GM12878 (cell line): Measurements from ENCODE around the gene PPP1R14D. TPM values are rescaled to one million over a fixed set of nuclear protein-coding genes. Genes with fewer than 3 reads are reported as not detected.

ENCODE experiments used
- ATF7 ChIP-seq: fragments of 450-650 bp; IDR thresholded peaks from 2 replicates; pipeline ENCODE4 v1.6.1; 2016; ENCODE audit warnings: low read depth, mild to moderate bottlenecking
- EP300 ChIP-seq, 2 experiments: fragments of 150-350 bp in 1 of 2; IDR thresholded peaks; 2 replicates each; pipeline ENCODE4 v1.6.1; 2011 to 2012; ENCODE audit warnings: low read depth in 2 of 2, low read length in 2 of 2, borderline replicate concordance in 1 of 2, improper control_type of control experiment in 1 of 2, inconsistent platforms in 1 of 2; ENCODE audit not compliant: control insufficient read depth in 1 of 2
- ETV6 ChIP-seq, 2 experiments: fragments of 450-650 bp in 1 of 2; IDR thresholded peaks in 1 of 2; conservative IDR thresholded peaks in 1 of 2; 2 replicates each; pipeline ENCODE4 v1.6.1; 2014; ENCODE audit warnings: antibody characterized with exemption in 1 of 2, borderline replicate concordance in 1 of 2, low read depth in 1 of 2, mild to moderate bottlenecking in 1 of 2, moderate library complexity in 1 of 2
- FOS ChIP-seq: IDR thresholded peaks from 3 replicates; pipeline ENCODE4 v1.6.1; 2011; ENCODE audit warnings: borderline replicate concordance; ENCODE audit not compliant: insufficient read length; ENCODE audit errors: extremely low read depth
- GATAD2B ChIP-seq: fragments of 450-650 bp; conservative IDR thresholded peaks from 2 replicates; pipeline ENCODE4 v1.6.1; 2017; ENCODE audit warnings: low read depth, mild to moderate bottlenecking, moderate library complexity
- HCFC1 ChIP-seq: fragments of 150-350 bp; IDR thresholded peaks from 2 replicates; pipeline ENCODE4 v1.6.1; 2014; ENCODE audit warnings: low read length
- MEF2B ChIP-seq: fragments of 450-650 bp; IDR thresholded peaks from 2 replicates; pipeline ENCODE4 v1.6.1; 2018; ENCODE audit warnings: mild to moderate bottlenecking, moderate library complexity; ENCODE audit not compliant: partially characterized antibody, poor library complexity, severe bottlenecking
- MYC ChIP-seq: IDR thresholded peaks from 2 replicates; pipeline ENCODE4 v1.6.1; 2011; ENCODE audit warnings: mild to moderate bottlenecking, low read length, moderate library complexity, inconsistent platforms; ENCODE audit not compliant: insufficient read depth, insufficient replicate concordance, insufficient read length, severe bottlenecking
- NR2C1 ChIP-seq: fragments of 450-650 bp; IDR thresholded peaks from 2 replicates; pipeline ENCODE4 v1.6.1; 2017; ENCODE audit warnings: antibody characterized with exemption, mild to moderate bottlenecking, moderate library complexity
- POLR2AphosphoS2 ChIP-seq: IDR thresholded peaks from 2 replicates; pipeline ENCODE4 v1.6.1; 2011; ENCODE audit warnings: low read depth, mild to moderate bottlenecking, low read length, improper control_type of control experiment, moderate library complexity
- SIN3A ChIP-seq: IDR thresholded peaks from 2 replicates; pipeline ENCODE4 v1.6.1; 2012; ENCODE audit warnings: low read depth, low read length, improper control_type of control experiment
- SIX5 ChIP-seq: IDR thresholded peaks from 2 replicates; pipeline ENCODE4 v1.6.1; 2011; ENCODE audit warnings: mild to moderate bottlenecking, low read depth, low read length, moderate library complexity; ENCODE audit not compliant: severe bottlenecking
- SUZ12 ChIP-seq: fragments of 200-600 bp; sonication (generic); IDR thresholded peaks from one replicate; pipeline ENCODE4 v1.6.1; 2018; ENCODE audit warnings: antibody characterized with exemption, mild to moderate bottlenecking; ENCODE audit not compliant: unreplicated experiment
- ZNF207 ChIP-seq: fragments of 450-650 bp; IDR thresholded peaks from 2 replicates; pipeline ENCODE4 v1.6.1; 2014; ENCODE audit warnings: antibody characterized with exemption, mild to moderate bottlenecking, borderline replicate concordance
- polyA plus RNA-seq, 11 experiments: library from polyadenylated mRNA; depleted of rRNA in 4 of 11; unstranded in 6 of 11; stranded (reverse) in 5 of 11; fragments of >200 nt; fragmentation: Nextera tagmentation in 4 of 11; fragmentation: Illumina TruSeq in 1 of 11; extraction: Ambion mirVana in 4 of 11; extraction: Trizol in 1 of 11; gene quantifications; 1 replicate in 1 of 11; 2 replicates in 10 of 11; pipeline versions ENCODE4 v1.2.1 to v1.2.3, GENCODE V29; 2011 to 2016; ENCODE audit warnings: inconsistent platforms in 2 of 11, missing spikeins in 2 of 11, low read depth in 1 of 11
- total RNA-seq, 4 experiments: library from RNA; depleted of rRNA in 3 of 4; stranded (reverse); fragments of >200 nt in 3 of 4; fragmentation: Illumina TruSeq in 1 of 4; extraction: Trizol in 1 of 4; gene quantifications; 2 replicates each; pipeline versions ENCODE4 v1.2.1 to v1.2.3, GENCODE V29; 2013 to 2021
- TF ChIP-seq, protein P1 (sequence below): IDR thresholded peaks from 2 replicates; pipeline ENCODE4 v1.6.1; 2012; ENCODE audit warnings: mild to moderate bottlenecking, low read depth, low read length
- TF ChIP-seq, protein P2 (sequence below): fragments of 450-650 bp; IDR thresholded peaks from 2 replicates; pipeline ENCODE4 v1.6.1; 2016; ENCODE audit warnings: mild to moderate bottlenecking, moderate library complexity, borderline replicate concordance
- TF ChIP-seq, protein P3 (sequence below): fragments of 450-650 bp; IDR thresholded peaks from 2 replicates; pipeline ENCODE4 v1.6.1; 2018; ENCODE audit warnings: borderline replicate concordance, mild to moderate bottlenecking; ENCODE audit not compliant: partially characterized antibody

Gene PPP1R14D
- total and polyA plus RNA-seq, 10 of the 15 experiments (the other 5 are each of a cell fraction or from before 2014, with no cell fraction given), result 0.10 TPM; not detected in 9

DNA sequence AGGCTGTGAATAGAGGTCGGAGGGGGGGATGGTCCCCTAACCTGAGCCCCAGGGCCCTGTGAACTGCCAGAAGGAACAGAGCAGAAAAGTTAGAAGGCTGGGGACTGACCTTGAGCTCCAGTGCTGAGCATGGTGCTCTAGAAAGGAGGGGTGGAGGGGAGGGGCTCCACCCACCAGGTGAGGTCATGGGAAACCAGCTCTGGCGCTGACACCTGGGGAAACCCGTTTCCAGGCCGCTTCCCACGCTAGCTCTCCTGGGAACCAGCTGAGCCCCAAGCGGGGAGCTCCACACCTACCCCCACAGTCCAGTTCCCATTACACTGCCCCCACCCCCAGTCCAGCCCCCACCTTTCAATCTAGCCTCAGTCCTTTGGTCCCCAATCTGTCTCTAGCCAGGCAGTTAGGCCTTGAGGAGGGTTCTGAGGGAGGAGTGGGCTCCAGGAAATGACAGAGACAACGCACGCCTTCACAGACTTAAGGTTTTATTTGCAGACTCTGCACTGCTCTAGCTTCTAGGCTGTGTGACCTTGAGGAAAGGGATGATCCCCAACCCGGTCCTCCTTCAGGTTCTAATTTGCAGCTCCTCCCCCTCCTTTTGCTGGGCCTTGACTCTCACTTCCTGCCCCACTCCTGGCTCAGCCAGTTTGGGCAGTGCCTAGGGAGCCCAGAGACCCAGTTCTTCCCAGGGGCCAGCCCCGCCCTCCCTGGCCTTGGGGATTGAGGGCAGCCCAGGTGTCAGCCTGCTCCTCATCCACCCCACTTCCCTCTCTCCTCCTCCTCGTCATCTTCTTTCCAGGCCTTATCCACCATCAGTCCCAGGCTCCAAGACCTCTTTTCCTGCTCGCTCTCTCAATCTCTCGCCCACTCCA, 43.5 kb upstream of the PPP1R14D start (continued):
- TF ChIP-seq, protein P1, sequence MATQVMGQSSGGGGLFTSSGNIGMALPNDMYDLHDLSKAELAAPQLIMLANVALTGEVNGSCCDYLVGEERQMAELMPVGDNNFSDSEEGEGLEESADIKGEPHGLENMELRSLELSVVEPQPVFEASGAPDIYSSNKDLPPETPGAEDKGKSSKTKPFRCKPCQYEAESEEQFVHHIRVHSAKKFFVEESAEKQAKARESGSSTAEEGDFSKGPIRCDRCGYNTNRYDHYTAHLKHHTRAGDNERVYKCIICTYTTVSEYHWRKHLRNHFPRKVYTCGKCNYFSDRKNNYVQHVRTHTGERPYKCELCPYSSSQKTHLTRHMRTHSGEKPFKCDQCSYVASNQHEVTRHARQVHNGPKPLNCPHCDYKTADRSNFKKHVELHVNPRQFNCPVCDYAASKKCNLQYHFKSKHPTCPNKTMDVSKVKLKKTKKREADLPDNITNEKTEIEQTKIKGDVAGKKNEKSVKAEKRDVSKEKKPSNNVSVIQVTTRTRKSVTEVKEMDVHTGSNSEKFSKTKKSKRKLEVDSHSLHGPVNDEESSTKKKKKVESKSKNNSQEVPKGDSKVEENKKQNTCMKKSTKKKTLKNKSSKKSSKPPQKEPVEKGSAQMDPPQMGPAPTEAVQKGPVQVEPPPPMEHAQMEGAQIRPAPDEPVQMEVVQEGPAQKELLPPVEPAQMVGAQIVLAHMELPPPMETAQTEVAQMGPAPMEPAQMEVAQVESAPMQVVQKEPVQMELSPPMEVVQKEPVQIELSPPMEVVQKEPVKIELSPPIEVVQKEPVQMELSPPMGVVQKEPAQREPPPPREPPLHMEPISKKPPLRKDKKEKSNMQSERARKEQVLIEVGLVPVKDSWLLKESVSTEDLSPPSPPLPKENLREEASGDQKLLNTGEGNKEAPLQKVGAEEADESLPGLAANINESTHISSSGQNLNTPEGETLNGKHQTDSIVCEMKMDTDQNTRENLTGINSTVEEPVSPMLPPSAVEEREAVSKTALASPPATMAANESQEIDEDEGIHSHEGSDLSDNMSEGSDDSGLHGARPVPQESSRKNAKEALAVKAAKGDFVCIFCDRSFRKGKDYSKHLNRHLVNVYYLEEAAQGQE, result no peak; the same call in 1 of the 2 replicates
- TF ChIP-seq ATF7 (peak; percentile 99), EP300 (IDR thresholded peaks at IDR 0.05; ENCODE audit: borderline replicate concordance in 1 of 2, control insufficient read depth in 1 of 2, low read depth in 2 of 2, low read length in 2 of 2) (no peak; a peak in 2 of 4 replicates), ETV6 (conservative IDR thresholded peaks at IDR 0.05 in 1 of 2, IDR thresholded peaks at IDR 0.05 in 1 of 2; ENCODE audit: borderline replicate concordance in 1 of 2, low read depth in 1 of 2) (no peak), SUZ12 (no peak), SIX5 (no peak), MEF2B (peak; percentile 100), POLR2AphosphoS2 (peak; percentile 53; the same call in 1 of the 2 replicates), SIN3A (no peak), FOS (no peak), MYC (no peak), ZNF207 (peak; percentile 10; the same call in 1 of the 2 replicates), GATAD2B (peak; percentile 100), HCFC1 (no peak), NR2C1 (no peak)
- TF ChIP-seq, protein P2, sequence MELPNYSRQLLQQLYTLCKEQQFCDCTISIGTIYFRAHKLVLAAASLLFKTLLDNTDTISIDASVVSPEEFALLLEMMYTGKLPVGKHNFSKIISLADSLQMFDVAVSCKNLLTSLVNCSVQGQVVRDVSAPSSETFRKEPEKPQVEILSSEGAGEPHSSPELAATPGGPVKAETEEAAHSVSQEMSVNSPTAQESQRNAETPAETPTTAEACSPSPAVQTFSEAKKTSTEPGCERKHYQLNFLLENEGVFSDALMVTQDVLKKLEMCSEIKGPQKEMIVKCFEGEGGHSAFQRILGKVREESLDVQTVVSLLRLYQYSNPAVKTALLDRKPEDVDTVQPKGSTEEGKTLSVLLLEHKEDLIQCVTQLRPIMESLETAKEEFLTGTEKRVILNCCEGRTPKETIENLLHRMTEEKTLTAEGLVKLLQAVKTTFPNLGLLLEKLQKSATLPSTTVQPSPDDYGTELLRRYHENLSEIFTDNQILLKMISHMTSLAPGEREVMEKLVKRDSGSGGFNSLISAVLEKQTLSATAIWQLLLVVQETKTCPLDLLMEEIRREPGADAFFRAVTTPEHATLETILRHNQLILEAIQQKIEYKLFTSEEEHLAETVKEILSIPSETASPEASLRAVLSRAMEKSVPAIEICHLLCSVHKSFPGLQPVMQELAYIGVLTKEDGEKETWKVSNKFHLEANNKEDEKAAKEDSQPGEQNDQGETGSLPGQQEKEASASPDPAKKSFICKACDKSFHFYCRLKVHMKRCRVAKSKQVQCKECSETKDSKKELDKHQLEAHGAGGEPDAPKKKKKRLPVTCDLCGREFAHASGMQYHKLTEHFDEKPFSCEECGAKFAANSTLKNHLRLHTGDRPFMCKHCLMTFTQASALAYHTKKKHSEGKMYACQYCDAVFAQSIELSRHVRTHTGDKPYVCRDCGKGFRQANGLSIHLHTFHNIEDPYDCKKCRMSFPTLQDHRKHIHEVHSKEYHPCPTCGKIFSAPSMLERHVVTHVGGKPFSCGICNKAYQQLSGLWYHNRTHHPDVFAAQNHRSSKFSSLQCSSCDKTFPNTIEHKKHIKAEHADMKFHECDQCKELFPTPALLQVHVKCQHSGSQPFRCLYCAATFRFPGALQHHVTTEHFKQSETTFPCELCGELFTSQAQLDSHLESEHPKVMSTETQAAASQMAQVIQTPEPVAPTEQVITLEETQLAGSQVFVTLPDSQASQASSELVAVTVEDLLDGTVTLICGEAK, result no peak
- TF ChIP-seq, protein P3, sequence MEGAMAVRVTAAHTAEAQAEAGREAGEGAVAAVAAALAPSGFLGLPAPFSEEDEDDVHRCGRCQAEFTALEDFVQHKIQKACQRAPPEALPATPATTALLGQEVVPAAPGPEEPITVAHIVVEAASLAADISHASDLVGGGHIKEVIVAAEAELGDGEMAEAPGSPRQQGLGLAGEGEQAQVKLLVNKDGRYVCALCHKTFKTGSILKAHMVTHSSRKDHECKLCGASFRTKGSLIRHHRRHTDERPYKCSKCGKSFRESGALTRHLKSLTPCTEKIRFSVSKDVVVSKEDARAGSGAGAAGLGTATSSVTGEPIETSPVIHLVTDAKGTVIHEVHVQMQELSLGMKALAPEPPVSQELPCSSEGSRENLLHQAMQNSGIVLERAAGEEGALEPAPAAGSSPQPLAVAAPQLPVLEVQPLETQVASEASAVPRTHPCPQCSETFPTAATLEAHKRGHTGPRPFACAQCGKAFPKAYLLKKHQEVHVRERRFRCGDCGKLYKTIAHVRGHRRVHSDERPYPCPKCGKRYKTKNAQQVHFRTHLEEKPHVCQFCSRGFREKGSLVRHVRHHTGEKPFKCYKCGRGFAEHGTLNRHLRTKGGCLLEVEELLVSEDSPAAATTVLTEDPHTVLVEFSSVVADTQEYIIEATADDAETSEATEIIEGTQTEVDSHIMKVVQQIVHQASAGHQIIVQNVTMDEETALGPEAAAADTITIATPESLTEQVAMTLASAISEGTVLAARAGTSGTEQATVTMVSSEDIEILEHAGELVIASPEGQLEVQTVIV, result no peak
